HCT116 (cell line): ENCODE results near the gene WBP1L. TPM values are rescaled to one million over a fixed set of nuclear protein-coding genes. Genes with fewer than 3 reads are reported as not detected.

Experiments used
- ATAC-seq: fragments of 200-7000 bp; cut with Tn5 transposase; 2 replicates; pipeline ENCODE4 v1.9.1; 2020; ENCODE audit warnings: mild to moderate bottlenecking, moderate library complexity
- BruUV-seq: library from RNA; stranded (reverse); fragments of 400-500 nt; replicated peaks from 2 replicates; lab custom pipeline; 2021; lab: Mats Ljungman, UMichigan
- CTCF ChIA-PET: fragments of 300-600 bp; sonication (Branson Sonifier 250); formaldehyde crosslinking; loops from one replicate; lab custom pipeline; 2021; ENCODE audit warnings: antibody characterized with exemption; lab: Charles Lee
- POLR2A ChIA-PET: fragments of 300-600, 350-600 bp; sonication (Branson Sonifier 250); formaldehyde crosslinking; loops from one replicate; lab custom pipeline; 2021; ENCODE audit warnings: antibody characterized with exemption; lab: Charles Lee
- RAD21 ChIA-PET, 2 experiments: fragments of 300-600 bp; sonication (Branson Sonifier 250); formaldehyde crosslinking; loops; one replicate each; lab custom pipeline; 2023; ENCODE audit warnings: low total read pairs in 2 of 2; ENCODE audit not compliant: uncharacterized antibody in 2 of 2, unreplicated experiment in 2 of 2, low non-redundant PET in 1 of 2; lab: Charles Lee
- DNase-seq: peaks from one replicate; pipeline ENCODE4 v3.0.0-alpha.2; 2010; ENCODE audit warnings: low read depth, low spot score
- H2AFZ ChIP-seq: fragments of 200-600 bp; shearing (Covaris generic), sonication (generic); 2 replicates; pipeline ENCODE4 v1.6.1; 2017; ENCODE audit warnings: low read depth, mixed run types, mixed read lengths, antibody characterized with exemption, low read length; ENCODE audit not compliant: poor library complexity, severe bottlenecking
- H3K27ac ChIP-seq: 2 replicates; pipeline ENCODE4 v1.5.1; 2012; ENCODE audit warnings: low read depth, low read length
- H3K27me3 ChIP-seq: fragments of 200-600 bp; sonication (generic); 2 replicates; pipeline ENCODE4 v1.6.1; 2016; ENCODE audit warnings: mixed run types, low read length, mixed read lengths; ENCODE audit not compliant: insufficient read depth
- H3K36me3 ChIP-seq, 2 experiments: fragments of 200-500 bp in 1 of 2; fragments of 200-600 bp in 1 of 2; sonication (Bioruptor generic) in 1 of 2; sonication (generic) in 1 of 2; 2 replicates each; pipeline versions ENCODE4 v1.5.1 to v1.6.1; 2014 to 2016; ENCODE audit warnings: low read length in 2 of 2, inconsistent platforms in 1 of 2, mixed read lengths in 1 of 2, mixed run types in 1 of 2; ENCODE audit not compliant: insufficient read depth in 2 of 2, control insufficient read depth in 1 of 2
- H3K4me1 ChIP-seq, 2 experiments: fragments of 200-600 bp in 1 of 2; sonication (generic) in 1 of 2; 2 replicates each; pipeline versions ENCODE4 v1.5.1 to v1.6.1; 2012 to 2017; ENCODE audit warnings: low read length in 2 of 2, inconsistent platforms in 1 of 2, mild to moderate bottlenecking in 1 of 2, mixed read lengths in 1 of 2, mixed run types in 1 of 2, moderate library complexity in 1 of 2; ENCODE audit not compliant: insufficient read depth in 2 of 2, control insufficient read depth in 1 of 2
- H3K4me2 ChIP-seq: fragments of 200-600 bp; sonication (generic); 2 replicates; pipeline ENCODE4 v1.6.1; 2017; ENCODE audit warnings: mixed run types, low read length, mixed read lengths
- H3K4me3 ChIP-seq, 2 experiments: fragments of 200-600 bp in 1 of 2; sonication (generic) in 1 of 2; replicated peaks in 1 of 2; 2 replicates each; pipeline ENCODE4 v1.5.1; 2011 to 2016; ENCODE audit warnings: low read length in 2 of 2, control low read depth in 1 of 2, low read depth in 1 of 2, mild to moderate bottlenecking in 1 of 2, mixed read lengths in 1 of 2, mixed run types in 1 of 2
- H3K79me2 ChIP-seq: fragments of 200-600 bp; sonication (generic); 2 replicates; pipeline ENCODE4 v1.6.1; 2017; ENCODE audit warnings: mild to moderate bottlenecking, mixed run types, low read length, moderate library complexity, mixed read lengths; ENCODE audit not compliant: insufficient read depth
- H3K9ac ChIP-seq: fragments of 200-600 bp; sonication (generic); 2 replicates; pipeline ENCODE4 v1.6.1; 2016; ENCODE audit warnings: low read length, mixed read lengths
- H3K9me2 ChIP-seq: fragments of 200-600 bp; sonication (generic), shearing (Covaris generic); 2 replicates; pipeline ENCODE4 v1.6.1; 2017; ENCODE audit warnings: mixed run types, mild to moderate bottlenecking, moderate library complexity; ENCODE audit not compliant: insufficient read depth
- H3K9me3 ChIP-seq, 2 experiments: fragments of 200-500 bp in 1 of 2; fragments of 200-600 bp in 1 of 2; sonication (Bioruptor generic) in 1 of 2; sonication (generic) in 1 of 2; 2 replicates each; pipeline ENCODE4 v1.6.1; 2014 to 2017; ENCODE audit warnings: low read length in 2 of 2, mixed read lengths in 2 of 2, inconsistent platforms in 1 of 2, low read depth in 1 of 2, mild to moderate bottlenecking in 1 of 2, mixed run types in 1 of 2, moderate library complexity in 1 of 2; ENCODE audit not compliant: control insufficient read depth in 1 of 2, insufficient read depth in 1 of 2
- H4K20me1 ChIP-seq: fragments of 200-600 bp; sonication (generic), shearing (Covaris generic); 2 replicates; pipeline ENCODE4 v1.6.1; 2017; ENCODE audit warnings: mixed run types, mild to moderate bottlenecking, moderate library complexity; ENCODE audit not compliant: insufficient read depth
- ATF3 ChIP-seq: IDR thresholded peaks from 2 replicates; pipeline ENCODE4 v1.6.1; 2012
- CBX3 ChIP-seq: IDR thresholded peaks from 2 replicates; pipeline ENCODE4 v1.6.1; 2012; ENCODE audit warnings: low read depth
- CEBPB ChIP-seq: IDR thresholded peaks from 2 replicates; pipeline ENCODE4 v1.6.1; 2012; ENCODE audit warnings: low read depth
- EGR1 ChIP-seq: IDR thresholded peaks from 2 replicates; pipeline ENCODE4 v1.6.1; 2012; ENCODE audit warnings: low read depth
- EZH2phosphoT487 ChIP-seq: fragments of 200-600 bp; IDR thresholded peaks from 2 replicates; pipeline ENCODE4 v1.6.1; 2018; ENCODE audit warnings: antibody characterized with exemption, borderline replicate concordance
- FOSL1 ChIP-seq: IDR thresholded peaks from 2 replicates; pipeline ENCODE4 v1.6.1; 2012; ENCODE audit warnings: low read depth
- JUND ChIP-seq: IDR thresholded peaks from 2 replicates; pipeline ENCODE4 v1.6.1; 2012
- MAX ChIP-seq: IDR thresholded peaks from 2 replicates; pipeline ENCODE4 v1.6.1; 2012
- RAD21 ChIP-seq: IDR thresholded peaks from 2 replicates; pipeline ENCODE4 v1.6.1; 2012; ENCODE audit warnings: low read depth, mild to moderate bottlenecking
- REST ChIP-seq: IDR thresholded peaks from 2 replicates; pipeline ENCODE4 v1.6.1; 2012; ENCODE audit warnings: low read depth
- SIN3A ChIP-seq: IDR thresholded peaks from 2 replicates; pipeline ENCODE4 v1.6.1; 2012; ENCODE audit warnings: low read depth
- SP1 ChIP-seq: IDR thresholded peaks from 2 replicates; pipeline ENCODE4 v1.6.1; 2012; ENCODE audit warnings: low read depth
- SRF ChIP-seq: IDR thresholded peaks from 2 replicates; pipeline ENCODE4 v1.6.1; 2012; ENCODE audit warnings: low read depth
- YY1 ChIP-seq: IDR thresholded peaks from 2 replicates; pipeline ENCODE4 v1.6.1; 2011; ENCODE audit warnings: low read length, low read depth, moderate library complexity, mild to moderate bottlenecking; ENCODE audit not compliant: insufficient replicate concordance; ENCODE audit errors: extremely low read depth
- ZNF274 ChIP-seq: fragments of 200-500 bp; sonication (Bioruptor generic); IDR thresholded peaks from 2 replicates; pipeline ENCODE4 v1.6.1; 2014; ENCODE audit warnings: mild to moderate bottlenecking, low read depth, low read length, inconsistent platforms
- intact Hi-C: fragments of 100-400 bp; cut with micrococcal nuclease; formaldehyde crosslinking; loops from 2 replicates; pipeline ENCODE4 v1.10.0; 2022
- total RNA-seq: library from RNA; stranded (reverse); gene quantifications from one replicate; pipeline ENCODE4 v1.2.1, GENCODE V29; 2021; ENCODE audit not compliant: unreplicated experiment
- TF ChIP-seq, protein P1 (sequence below): IDR thresholded peaks from 2 replicates; pipeline ENCODE4 v1.6.1; 2011; ENCODE audit warnings: mild to moderate bottlenecking, low read length, moderate library complexity; ENCODE audit not compliant: insufficient replicate concordance; ENCODE audit errors: extremely low read depth

Gene WBP1L
- total RNA-seq, 1 experiment from 2014 or later = 25.2 TPM

DNA sequence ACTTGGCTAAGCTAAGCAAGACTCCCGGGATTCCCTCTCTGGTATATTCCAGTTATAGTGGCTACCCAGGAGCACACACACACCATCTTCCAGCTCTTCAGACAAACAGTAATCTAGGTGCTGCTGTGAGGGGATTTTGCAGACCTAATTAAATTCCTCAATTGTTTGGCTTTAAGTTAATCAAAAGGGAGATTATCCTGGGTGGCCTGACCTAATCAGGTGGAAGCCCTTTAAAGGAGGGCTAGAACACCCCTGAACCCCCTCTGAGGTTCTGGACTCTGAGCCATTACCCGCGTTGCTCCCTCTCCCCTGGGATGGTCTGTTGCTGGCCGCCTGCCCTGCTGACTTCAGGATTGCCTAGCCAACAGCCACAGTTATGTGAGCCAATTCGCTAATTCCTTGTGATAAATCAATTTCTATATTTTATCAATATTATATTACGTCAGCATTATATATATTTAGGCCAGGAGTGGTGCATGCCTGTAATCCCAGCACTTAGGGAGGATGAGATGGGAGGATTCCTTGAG lies 22.9 kb upstream of the WBP1L start:
- DNase-seq = no peak
- Histone ChIP-seq H4K20me1 (no peaks in the 10 kb centered on the region), H3K4me1 (peaks cover 4 to 7% of the 10 kb centered on the region in 2 experiments; a peak in 2 of 4 replicates), H3K9me2 (no peaks in the 10 kb centered on the region), H3K9ac (no peak overlapping the region), H3K4me3 (no peak overlapping the region), H3K9me3 (no peaks in the 10 kb centered on the region), H3K79me2 (peaks cover 30% of the 10 kb centered on the region), H3K27me3 (no peaks in the 10 kb centered on the region), H3K36me3 (no peaks in the 10 kb centered on the region; a peak in 1 of 4 replicates), H2AFZ (no peak overlapping the region), H3K27ac (no peak overlapping the region), H3K4me2 (no peak overlapping the region)
- no peak for ATAC-seq
- ChIA-PET POLR2A (no interaction called here), RAD21 (no interaction called here), CTCF (interaction anchor here (0.5 kb wide), 1 partner anchor 72 kb away, joined by 4 read pairs; no protein-coding TSS in a partner anchor)
- intact Hi-C loops = no loop called here
- TF ChIP-seq ZNF274 (no peak), ATF3 (no peak), JUND (no peak), CEBPB (no peak), SP1 (no peak), MAX (no peak), SRF (no peak), REST (no peak), FOSL1 (no peak), EGR1 (no peak), EZH2phosphoT487 (no peak), SIN3A (no peak), CBX3 (no peak), YY1 (no peak), RAD21 (no peak)
- TF ChIP-seq, protein P1, sequence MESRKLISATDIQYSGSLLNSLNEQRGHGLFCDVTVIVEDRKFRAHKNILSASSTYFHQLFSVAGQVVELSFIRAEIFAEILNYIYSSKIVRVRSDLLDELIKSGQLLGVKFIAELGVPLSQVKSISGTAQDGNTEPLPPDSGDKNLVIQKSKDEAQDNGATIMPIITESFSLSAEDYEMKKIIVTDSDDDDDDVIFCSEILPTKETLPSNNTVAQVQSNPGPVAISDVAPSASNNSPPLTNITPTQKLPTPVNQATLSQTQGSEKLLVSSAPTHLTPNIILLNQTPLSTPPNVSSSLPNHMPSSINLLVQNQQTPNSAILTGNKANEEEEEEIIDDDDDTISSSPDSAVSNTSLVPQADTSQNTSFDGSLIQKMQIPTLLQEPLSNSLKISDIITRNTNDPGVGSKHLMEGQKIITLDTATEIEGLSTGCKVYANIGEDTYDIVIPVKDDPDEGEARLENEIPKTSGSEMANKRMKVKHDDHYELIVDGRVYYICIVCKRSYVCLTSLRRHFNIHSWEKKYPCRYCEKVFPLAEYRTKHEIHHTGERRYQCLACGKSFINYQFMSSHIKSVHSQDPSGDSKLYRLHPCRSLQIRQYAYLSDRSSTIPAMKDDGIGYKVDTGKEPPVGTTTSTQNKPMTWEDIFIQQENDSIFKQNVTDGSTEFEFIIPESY = no peak
- BruUV-seq = no TSS peak
